Stimulated activated CD8-positive, alpha-beta memory T cell treated with anti-CD3 and anti-CD28 coated beads, Interleukin-12 subunit alpha, Interleukin-12 subunit beta, amount 100 ng/mL, for 4 hours (primary cell): ENCODE measurements around the gene TRPM1.
A peak's percentile ranks its signal among the peaks of the same experiment; 100 is the strongest.

ENCODE experiments used
- DNase-seq: peaks from one replicate; pipeline ENCODE4 v3.0.0-alpha.2; 2020; ENCODE audit warnings: low read depth

TRPM1 gene

GRCh38 chr15:31101262-31102038 is at the start of gene TRPM1:
Gene TRPM1 (minus strand): TSS chr15:31101725. CDS start chr15:31081355, 20,370 bp downstream.
- no peak for DNase-seq

GRCh38 chr15:31150732-31151231 is 49.3 kb upstream of the TRPM1 start:
- DNase-seq: no peak

GRCh38 chr15:31149987-31150386 is 48.5 kb upstream of the TRPM1 start:
- DNase-seq: no peak

GRCh38 chr15:31149088-31149505 is 47.6 kb upstream of the TRPM1 start:
- no peak for DNase-seq

GRCh38 chr15:31148297-31149087 is 47.0 kb upstream of the TRPM1 start:
- no peak for DNase-seq

GRCh38 chr15:31147944-31148296 is 46.4 kb upstream of the TRPM1 start:
- DNase-seq: no peak

GRCh38 chr15:31147456-31147855 is 45.9 kb upstream of the TRPM1 start:
- DNase-seq: no peak

- DNase-seq: no peak
Measured at GRCh38 chr15:31145271-31145911, 43.9 kb upstream of the TRPM1 start.

GRCh38 chr15:31141792-31142191 is 40.3 kb upstream of the TRPM1 start:
- no peak for DNase-seq

GRCh38 chr15:31136607-31137328 is 35.2 kb upstream of the TRPM1 start:
- DNase-seq: no peak

GRCh38 chr15:31136016-31136415 is 34.5 kb upstream of the TRPM1 start:
- DNase-seq: no peak

GRCh38 chr15:31135523-31135922 is 34.0 kb upstream of the TRPM1 start:
- no peak for DNase-seq

- no peak for DNase-seq
Measured at GRCh38 chr15:31133890-31134289, 32.4 kb upstream of the TRPM1 start.

- DNase-seq: no peak
Measured at GRCh38 chr15:31131853-31132375, 30.4 kb upstream of the TRPM1 start.

GRCh38 chr15:31130576-31131237 is 29.2 kb upstream of the TRPM1 start:
- no peak for DNase-seq

- no peak for DNase-seq
Measured at GRCh38 chr15:31129769-31130303, 28.3 kb upstream of the TRPM1 start.

- peak; percentile 51 for DNase-seq
Measured at GRCh38 chr15:31128919-31129768, 27.6 kb upstream of the TRPM1 start.

- DNase-seq: no peak
Measured at GRCh38 chr15:31128477-31128876, 27.0 kb upstream of the TRPM1 start.

- no peak for DNase-seq
Measured at GRCh38 chr15:31127596-31128261, 26.2 kb upstream of the TRPM1 start.
